ENCODE measurements around the gene PITPNC1.
"Not testable (repeated sequence)": the region's sequence is repeated elsewhere in the genome, so short reads cannot be mapped to it uniquely, and the experiment has no call there.

PITPNC1 gene

DNA sequence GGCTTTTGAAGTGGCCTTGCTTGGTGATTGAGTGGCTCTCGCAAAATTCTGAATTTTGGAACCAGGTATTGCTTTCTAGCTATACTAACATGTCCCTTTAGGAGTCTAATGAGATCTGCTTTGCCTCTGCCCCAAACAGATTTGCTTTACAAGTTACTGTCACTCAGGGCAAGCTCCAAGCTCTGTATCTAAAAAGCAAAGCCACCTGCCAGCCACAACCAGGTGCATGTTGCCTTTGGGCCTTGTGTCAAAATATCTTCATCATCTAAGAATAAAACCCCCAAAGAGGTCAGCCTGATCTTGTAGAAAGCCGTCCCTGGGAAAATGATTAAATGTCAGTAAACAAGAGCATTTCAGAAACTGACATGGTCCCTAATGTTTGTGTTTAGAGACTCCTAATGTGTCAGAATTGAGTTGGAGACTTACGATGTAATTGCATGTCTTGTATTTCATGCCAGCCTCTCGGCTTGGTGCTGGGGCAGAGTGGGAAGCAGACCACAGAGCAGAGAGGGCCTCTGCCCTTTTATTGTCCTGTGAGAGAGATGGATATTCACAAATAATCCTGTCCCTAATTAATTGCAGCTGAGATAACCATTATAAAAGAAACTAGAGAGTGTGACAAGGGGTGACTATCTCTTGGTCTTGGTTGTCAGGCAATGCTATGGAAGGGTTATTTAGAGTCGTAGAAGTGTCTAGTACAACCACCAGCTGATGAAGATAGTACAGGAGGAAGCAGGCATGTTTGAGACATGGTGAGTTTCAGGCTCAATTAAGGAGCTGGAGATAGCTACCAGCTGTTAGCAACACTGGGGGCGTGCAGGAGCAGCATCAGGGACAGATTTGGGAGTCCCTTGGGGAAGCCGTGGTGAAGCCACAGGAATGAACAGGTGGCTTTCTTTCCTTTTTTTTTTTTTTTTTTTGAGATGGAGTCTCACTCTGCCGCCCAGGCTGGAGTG, 90.7 kb downstream of the PITPNC1 start:
- peak in 1 of 2 experiments; percentile 29 for DNase-seq

DNA sequence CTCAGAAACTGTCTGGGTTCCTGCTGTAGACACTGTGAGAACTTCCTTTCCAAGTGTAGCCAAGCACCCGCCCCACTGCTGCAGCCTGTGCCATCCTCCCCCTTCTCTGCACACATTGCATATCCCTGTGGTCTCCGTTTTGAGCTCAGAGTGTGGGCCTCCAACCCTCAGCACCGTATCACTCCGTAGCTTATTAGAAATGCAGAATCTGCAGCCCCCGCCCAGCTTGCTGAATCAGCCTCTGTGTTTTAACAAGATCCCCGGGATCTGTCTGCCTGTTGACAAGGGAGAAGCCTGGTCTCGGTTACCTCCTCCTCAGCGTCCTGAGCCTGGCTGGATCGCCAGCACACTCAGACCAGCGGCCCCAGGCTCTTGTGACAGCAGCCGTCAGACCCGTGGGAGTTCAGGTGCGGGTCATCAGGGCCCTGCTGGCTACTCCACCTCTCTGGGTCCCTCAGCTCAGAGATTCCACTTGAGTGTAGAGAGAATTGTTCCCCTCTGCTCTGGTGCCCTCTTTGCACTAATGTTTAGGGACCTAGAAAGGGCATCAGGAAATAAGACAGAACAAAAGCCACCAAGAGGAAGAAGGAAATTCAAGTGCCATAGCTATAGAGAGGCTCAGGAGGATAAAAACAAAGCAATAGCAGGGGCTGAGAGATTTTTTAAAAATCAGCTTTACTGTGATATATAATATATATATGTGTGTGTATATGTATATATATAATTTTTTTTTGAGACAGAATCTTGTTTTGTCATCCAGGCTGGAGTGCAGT, 92.3 kb downstream of the PITPNC1 start:
- no peak for DNase-seq

GRCh38 chr17:67470163-67470562, 93.1 kb downstream of the PITPNC1 start:
- no peak for DNase-seq

- DNase-seq: no peak
Observed at GRCh38 chr17:67471118-67471517, 94.0 kb downstream of the PITPNC1 start.

DNA sequence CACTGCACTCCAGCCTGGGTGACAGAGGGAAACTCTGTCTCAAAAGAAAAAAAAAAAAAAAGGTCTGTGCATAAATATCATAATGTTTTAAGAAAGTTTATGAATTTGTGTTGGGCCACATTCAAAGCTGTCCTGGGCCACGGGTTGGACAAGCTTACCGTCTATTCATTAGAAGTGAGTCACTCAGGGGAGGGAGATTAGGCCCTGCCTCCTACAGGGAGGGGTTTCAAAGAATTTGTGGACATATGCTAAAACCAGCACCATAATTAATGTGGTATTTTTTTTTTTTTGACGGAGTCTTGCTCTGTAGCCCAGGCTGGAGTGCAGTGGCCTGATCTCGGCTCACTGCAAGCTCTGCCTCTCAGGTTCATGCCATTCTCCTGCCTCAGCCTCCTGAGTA, 95.5 kb downstream of the PITPNC1 start:
- DNase-seq: not testable (repeated sequence)

DNA sequence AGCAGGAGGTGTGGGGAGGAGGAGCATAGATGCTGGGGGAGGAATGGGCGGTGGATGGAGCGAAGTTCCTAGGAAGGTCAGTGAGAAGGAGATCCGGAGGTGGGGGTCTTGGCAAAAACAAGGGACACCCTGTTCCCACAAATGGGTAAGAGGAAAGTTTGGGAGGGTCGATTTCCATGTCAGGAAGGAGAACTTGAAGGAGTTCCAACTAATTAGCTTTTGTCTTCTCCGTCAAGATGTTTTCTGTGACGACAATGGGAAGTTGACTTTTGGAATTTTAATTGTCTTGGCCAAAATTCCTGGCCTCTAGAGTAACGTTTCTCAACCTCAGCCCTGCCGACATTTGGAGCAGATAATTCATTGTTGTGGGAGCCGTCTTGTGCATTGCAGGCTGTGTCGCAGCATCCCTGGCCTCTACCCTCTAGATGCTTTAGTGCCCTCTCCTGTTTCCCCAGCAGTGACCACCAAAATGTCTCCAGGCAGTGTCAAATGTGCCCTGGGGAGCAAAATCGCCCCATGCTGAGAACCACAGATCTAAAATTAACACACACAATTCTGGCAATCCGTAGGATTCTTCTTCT, 97.1 kb downstream of the PITPNC1 start:
- no peak for DNase-seq

GRCh38 chr17:67475161-67475937, 98.3 kb downstream of the PITPNC1 start:
- peak; percentile 56 to 83 for DNase-seq

- DNase-seq: peak in 1 of 2 experiments; percentile 25
Observed at GRCh38 chr17:67476787-67477335, 99.8 kb downstream of the PITPNC1 start.

- DNase-seq: no peak
Observed at GRCh38 chr17:67477687-67478086, 100.6 kb downstream of the PITPNC1 start.

DNA sequence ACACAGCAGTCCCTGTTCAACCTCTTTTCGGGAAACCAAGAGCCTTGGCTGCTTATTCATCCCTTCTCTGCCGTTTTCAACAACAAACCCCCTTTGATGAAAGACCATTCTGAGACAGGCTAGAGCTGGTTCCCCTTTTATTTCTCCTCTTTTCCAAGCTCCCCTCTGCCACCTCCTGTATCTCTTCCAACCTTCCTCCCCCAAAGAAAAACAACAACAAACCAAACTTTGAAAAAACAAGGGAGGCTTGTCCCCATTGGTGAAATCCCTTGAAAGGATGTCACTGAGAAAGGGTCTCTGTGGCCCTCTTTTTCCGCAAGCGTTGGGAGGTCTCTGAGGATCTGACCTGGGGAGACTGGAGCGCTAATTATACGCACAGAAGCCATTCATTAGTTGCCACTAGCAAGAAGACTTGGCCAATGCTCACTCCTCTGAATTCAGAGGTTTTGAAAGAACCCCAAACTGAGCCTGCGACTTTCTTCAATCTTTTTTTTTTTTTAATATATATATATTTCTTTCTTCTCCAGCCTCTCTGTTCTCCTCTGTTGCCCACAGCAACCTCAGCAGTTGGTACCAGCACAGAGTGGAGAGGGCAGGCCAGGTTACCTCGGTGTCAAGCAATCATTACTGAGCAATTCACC, 101.4 kb downstream of the PITPNC1 start:
- DNase-seq: no peak

- DNase-seq: no peak
Observed at GRCh38 chr17:67479148-67479547, 102.1 kb downstream of the PITPNC1 start.

GRCh38 chr17:67480959-67481358, 103.9 kb downstream of the PITPNC1 start:
- not testable (repeated sequence) for DNase-seq

GRCh38 chr17:67481808-67482207, 104.7 kb downstream of the PITPNC1 start:
- DNase-seq: no peak

DNA sequence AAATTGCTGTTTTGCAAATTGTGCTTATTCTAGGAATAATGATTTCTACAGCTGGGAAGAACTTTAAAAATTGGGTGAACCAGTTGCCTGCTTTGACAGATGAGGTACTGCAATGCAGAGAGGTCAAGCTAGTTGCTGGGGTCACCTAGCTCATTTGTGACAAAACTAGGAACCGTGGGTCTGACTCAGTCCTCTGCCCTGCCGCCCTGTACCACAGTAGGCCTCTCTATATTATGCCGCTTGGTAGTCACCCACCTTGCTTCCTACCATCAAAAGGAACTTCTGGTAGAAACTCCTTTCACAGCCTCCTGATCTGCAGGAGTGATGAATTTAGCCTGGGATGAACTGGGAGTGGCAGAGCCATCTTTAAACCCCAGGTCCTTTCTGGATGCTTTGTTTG, 105.7 kb downstream of the PITPNC1 start:
- no peak for DNase-seq

DNA sequence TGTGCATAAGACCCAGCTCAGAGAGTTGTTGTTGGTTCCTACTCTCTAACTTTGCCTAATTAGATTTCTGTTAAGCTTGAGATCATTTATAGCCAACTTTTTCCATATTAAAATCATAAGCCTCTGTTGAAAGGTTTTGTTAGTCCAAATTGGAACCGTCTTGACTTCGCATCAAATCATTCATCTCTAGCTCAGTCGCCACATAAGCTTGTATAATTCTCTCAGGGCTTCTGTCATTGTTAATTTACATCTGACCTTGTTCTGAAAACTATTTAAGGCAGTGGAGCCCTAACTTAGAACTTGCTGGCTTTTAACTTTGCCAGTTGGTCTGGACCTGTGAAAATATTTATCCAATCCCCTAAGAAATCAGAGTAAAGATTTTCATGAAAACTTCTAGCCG, 107.2 kb downstream of the PITPNC1 start:
- DNase-seq: no peak

DNA sequence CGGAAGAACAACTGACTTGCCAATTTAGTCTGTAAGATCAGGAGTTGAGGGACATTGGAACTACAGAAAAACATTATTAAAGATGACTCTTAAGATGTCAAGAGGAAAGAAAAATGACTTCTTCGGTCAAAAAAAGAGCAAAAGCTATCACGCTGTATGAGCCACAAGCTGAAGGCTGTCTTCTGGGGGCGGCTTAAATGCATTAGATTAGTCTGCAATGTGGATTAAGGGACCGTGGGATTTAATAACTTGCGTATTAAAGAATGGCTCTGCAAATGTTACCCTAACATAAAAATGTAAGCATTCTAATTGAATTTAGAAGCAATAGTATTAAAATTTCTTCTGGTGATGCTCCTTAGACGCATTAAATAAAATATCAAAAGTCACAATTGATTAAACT, 108.6 kb downstream of the PITPNC1 start:
- DNase-seq: no peak

DNA sequence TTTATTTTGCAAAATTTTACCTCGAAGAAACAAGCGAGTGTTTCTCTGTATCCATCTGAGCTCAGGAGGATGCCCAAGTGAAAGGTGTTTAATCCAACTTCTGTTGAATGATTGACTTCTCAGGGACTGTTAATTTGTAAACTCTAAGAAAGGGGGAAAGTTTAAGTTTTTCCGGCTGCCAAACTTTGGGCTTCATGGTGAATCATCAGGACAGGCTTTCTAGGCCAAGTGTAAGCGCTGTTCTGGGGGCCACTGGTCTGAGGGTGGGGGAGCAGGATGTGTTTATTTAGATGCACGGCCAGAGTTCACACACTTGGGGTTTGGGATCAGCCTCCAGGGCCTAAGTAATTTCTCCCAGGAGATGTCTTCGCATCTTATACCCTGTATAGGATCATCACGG, 110.4 kb downstream of the PITPNC1 start:
- DNase-seq: no peak

- no peak for DNase-seq
Observed at GRCh38 chr17:67488161-67488560, 111.1 kb downstream of the PITPNC1 start.

DNA sequence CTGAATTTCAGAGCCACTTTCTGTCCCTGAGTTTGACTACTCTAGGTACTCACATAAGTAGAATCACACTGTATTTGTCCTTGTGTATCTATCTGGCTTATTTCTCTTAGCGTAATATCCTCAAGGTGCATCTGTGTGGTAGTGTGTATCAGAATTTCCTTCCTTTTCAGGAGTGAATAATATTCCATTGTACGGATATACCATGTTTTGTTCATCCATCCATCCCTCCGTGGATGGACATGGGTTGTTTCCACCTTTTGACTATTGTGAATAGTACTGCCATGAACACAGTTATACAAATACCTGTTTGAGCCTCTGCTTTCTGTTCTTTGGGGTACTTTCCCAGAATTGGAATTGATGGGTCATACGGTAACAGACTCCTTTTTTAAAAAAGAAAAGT, 111.7 kb downstream of the PITPNC1 start:
- DNase-seq: no peak

DNA sequence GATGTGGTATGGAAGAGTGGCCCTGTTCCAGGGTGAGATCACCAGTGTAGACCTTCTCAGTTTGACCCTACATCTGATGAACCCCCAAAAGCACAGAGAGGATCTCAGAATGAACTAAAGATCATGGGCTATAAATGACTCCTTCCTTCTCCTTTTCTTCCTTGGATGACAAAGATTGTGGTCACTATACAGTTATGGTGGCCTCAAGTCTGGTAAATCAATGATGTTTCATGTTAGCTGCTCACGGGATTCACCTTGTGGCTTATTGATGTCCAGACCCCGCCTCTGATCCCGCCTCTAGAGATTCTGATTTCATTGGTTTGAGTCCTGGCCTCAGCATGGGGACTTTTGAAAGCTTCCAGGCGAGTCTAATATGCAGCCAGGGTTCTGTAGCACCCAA, 112.2 kb downstream of the PITPNC1 start:
- no peak for DNase-seq

DNA sequence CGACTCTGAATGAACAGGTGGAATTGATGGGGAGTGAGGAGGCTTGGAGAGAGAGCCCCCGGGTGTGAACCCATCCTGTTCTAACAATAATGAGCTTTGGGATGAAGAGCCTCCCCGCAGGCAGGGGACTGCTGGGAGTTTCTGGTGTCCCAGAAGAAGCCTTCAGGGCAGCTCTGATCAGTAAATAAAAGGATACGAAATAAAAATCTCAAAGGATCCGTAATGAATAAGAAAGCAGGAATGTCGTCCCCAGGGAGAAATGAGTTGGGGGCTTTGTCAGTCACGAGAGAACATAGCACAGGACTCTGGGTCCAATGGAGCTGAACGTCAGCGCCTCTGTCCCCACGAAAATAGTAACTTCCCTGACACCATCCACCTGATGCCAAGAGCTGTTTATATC, 113.4 kb downstream of the PITPNC1 start:
- no peak for DNase-seq
